IMR-90 (cell line): ENCODE results near the gene ALKBH5. TPM values are rescaled to one million over a fixed set of nuclear protein-coding genes. Genes with fewer than 3 reads are reported as not detected.

Experiments
- ATAC-seq: fragments of 200-7000 bp; cut with Tn5 transposase; 2 replicates; pipeline ENCODE4 v1.9.1; 2020; ENCODE audit warnings: low read depth, mild to moderate bottlenecking, moderate library complexity
- BruUV-seq: library from RNA; stranded (reverse); fragments of 400-500 nt; replicated peaks from 2 replicates; lab custom pipeline; 2021; lab: Mats Ljungman, UMichigan
- CTCF ChIA-PET: fragments of 300-600 bp; formaldehyde crosslinking; extraction: SDS; loops from one replicate; lab custom pipeline; 2021; ENCODE audit warnings: antibody characterized with exemption; lab: Yijun Ruan, JAX
- POLR2A ChIA-PET: fragments of 300-600 bp; sonication (Branson Sonifier 250); formaldehyde crosslinking; loops from one replicate; lab custom pipeline; 2022; ENCODE audit warnings: antibody characterized with exemption; ENCODE audit not compliant: unreplicated experiment; lab: Charles Lee
- DNase-seq: peaks from one replicate; pipeline ENCODE4 v3.0.0; 2013
- H2AFZ ChIP-seq: replicated peaks from 2 replicates; pipeline ENCODE3; 2013; ENCODE audit warnings: low read length, mild to moderate bottlenecking; ENCODE audit not compliant: poor library complexity
- H2AK5ac ChIP-seq: 2 replicates; pipeline ENCODE4 v1.6.1; 2013; ENCODE audit warnings: low read depth, low read length, inconsistent platforms
- H2AK9ac ChIP-seq: replicated peaks from 2 replicates; pipeline ENCODE3; 2013; ENCODE audit warnings: mild to moderate bottlenecking, low read depth, low read length, moderate library complexity; ENCODE audit not compliant: poor library complexity
- H2BK120ac ChIP-seq: 2 replicates; pipeline ENCODE4 v1.6.1; 2013; ENCODE audit warnings: low read depth, low read length, inconsistent platforms
- H2BK15ac ChIP-seq: 3 replicates; pipeline ENCODE4 v1.6.1; 2013; ENCODE audit warnings: low read depth, low read length, inconsistent platforms
- H2BK20ac ChIP-seq: 2 replicates; pipeline ENCODE4 v1.6.1; 2013; ENCODE audit warnings: low read depth, mild to moderate bottlenecking, inconsistent platforms, low read length, moderate library complexity
- H2BK5ac ChIP-seq: 2 replicates; pipeline ENCODE4 v1.6.1; 2013; ENCODE audit warnings: mild to moderate bottlenecking, low read depth, low read length, inconsistent platforms; ENCODE audit not compliant: poor library complexity, severe bottlenecking
- H3K14ac ChIP-seq: replicated peaks from 2 replicates; pipeline ENCODE4 v1.6.1; 2013; ENCODE audit warnings: low read depth, low read length, inconsistent platforms
- H3K18ac ChIP-seq: 2 replicates; pipeline ENCODE4 v1.6.1; 2013; ENCODE audit warnings: low read depth, low read length, control low read depth
- H3K23ac ChIP-seq: 2 replicates; pipeline ENCODE4 v1.6.1; 2013; ENCODE audit warnings: low read depth, low read length, inconsistent platforms
- H3K27ac ChIP-seq: 2 replicates; pipeline ENCODE4 v1.5.1; 2013; ENCODE audit warnings: mild to moderate bottlenecking, control low read depth, low read length; ENCODE audit not compliant: insufficient read depth
- H3K27me3 ChIP-seq: 2 replicates; pipeline ENCODE4 v1.6.1; 2013; ENCODE audit warnings: low read length; ENCODE audit not compliant: control insufficient read depth, insufficient read depth
- H3K36me3 ChIP-seq: 2 replicates; pipeline ENCODE4 v1.6.1; 2013; ENCODE audit warnings: low read length, mixed read lengths; ENCODE audit not compliant: control insufficient read depth, insufficient read depth
- H3K4ac ChIP-seq: 2 replicates; pipeline ENCODE4 v1.6.1; 2013; ENCODE audit warnings: low read depth, low read length, inconsistent platforms
- H3K4me1 ChIP-seq: 2 replicates; pipeline ENCODE4 v1.6.1; 2013; ENCODE audit warnings: low read length, mixed read lengths; ENCODE audit not compliant: control insufficient read depth, insufficient read depth
- H3K4me2 ChIP-seq: 2 replicates; pipeline ENCODE4 v1.6.1; 2013; ENCODE audit warnings: low read depth, mild to moderate bottlenecking, control low read depth, low read length, moderate library complexity
- H3K4me3 ChIP-seq: 2 replicates; pipeline ENCODE4 v1.5.1; 2013; ENCODE audit warnings: low read depth, mild to moderate bottlenecking, control low read depth, low read length, moderate library complexity; ENCODE audit not compliant: insufficient read depth
- H3K56ac ChIP-seq: 2 replicates; pipeline ENCODE4 v1.6.1; 2013; ENCODE audit warnings: low read length, inconsistent platforms; ENCODE audit not compliant: insufficient read depth; ENCODE audit errors: extremely low read depth
- H3K79me1 ChIP-seq, 2 experiments: 2 replicates each; pipeline ENCODE4 v1.6.1; 2013; ENCODE audit warnings: low read length in 2 of 2, inconsistent platforms in 1 of 2, low read depth in 1 of 2
- H3K9ac ChIP-seq: 2 replicates; pipeline ENCODE4 v1.6.1; 2013; ENCODE audit warnings: low read depth, low read length, control low read depth
- H3K9me1 ChIP-seq: 2 replicates; pipeline ENCODE4 v1.6.1; 2013; ENCODE audit warnings: low read length, inconsistent platforms; ENCODE audit not compliant: insufficient read depth
- H3K9me3 ChIP-seq: 2 replicates; pipeline ENCODE4 v1.6.1; 2013; ENCODE audit warnings: low read length; ENCODE audit not compliant: control insufficient read depth, insufficient read depth
- H4K20me1 ChIP-seq: 2 replicates; pipeline ENCODE4 v1.6.1; 2013; ENCODE audit warnings: low read length, inconsistent platforms; ENCODE audit not compliant: insufficient read depth
- H4K5ac ChIP-seq: 2 replicates; pipeline ENCODE4 v1.6.1; 2013; ENCODE audit warnings: mild to moderate bottlenecking, low read depth, low read length, control low read depth
- H4K8ac ChIP-seq, 2 experiments: 2 replicates each; pipeline ENCODE4 v1.6.1; 2013; ENCODE audit warnings: low read depth in 2 of 2, low read length in 2 of 2, control low read depth in 1 of 2, inconsistent platforms in 1 of 2
- H4K91ac ChIP-seq: 2 replicates; pipeline ENCODE4 v1.6.1; 2013; ENCODE audit warnings: low read depth, low read length, inconsistent platforms; ENCODE audit not compliant: insufficient read depth
- CTCF ChIP-seq: conservative IDR thresholded peaks from 2 replicates; pipeline ENCODE4 v1.5.1; 2012; ENCODE audit warnings: mild to moderate bottlenecking, low read depth, low read length, improper control_type of control experiment
- ELK1 ChIP-seq: fragments of 150-350 bp; IDR thresholded peaks from 2 replicates; pipeline ENCODE4 v1.6.1; 2016; ENCODE audit warnings: low read depth, mild to moderate bottlenecking, low read length, moderate library complexity, borderline replicate concordance
- NFE2L2 ChIP-seq: fragments of 150-350 bp; IDR thresholded peaks from 2 replicates; pipeline ENCODE4 v1.6.1; 2016; ENCODE audit warnings: low read depth, mild to moderate bottlenecking, low read length
- RAD21 ChIP-seq: IDR thresholded peaks from 2 replicates; pipeline ENCODE4 v1.6.1; 2012; ENCODE audit warnings: low read length, improper control_type of control experiment
- RCOR1 ChIP-seq: IDR thresholded peaks from 2 replicates; pipeline ENCODE4 v1.6.1; 2012; ENCODE audit warnings: mild to moderate bottlenecking, low read length, improper control_type of control experiment; ENCODE audit not compliant: insufficient replicate concordance
- SMC3 ChIP-seq: fragments of 150-350 bp; IDR thresholded peaks from 2 replicates; pipeline ENCODE4 v1.6.1; 2016; ENCODE audit warnings: low read depth, mild to moderate bottlenecking, antibody characterized with exemption, low read length, moderate library complexity
- WGBS, 2 experiments: methylation state at CpG; one replicate each; pipeline versions ENCODE4 v1.1.5 to v1.1.7; 2013; ENCODE audit warnings: missing lambda C conversion rate in 2 of 2; ENCODE audit not compliant: insufficient read length in 1 of 2; ENCODE audit errors: extremely low coverage in 2 of 2; 5-methylcytosine and 5-hydroxymethylcytosine counted together
- dilution Hi-C: fragments of 300-500 bp; cut with HindIII; formaldehyde crosslinking; loops from one replicate; pipeline ENCODE4 v1.14.3; 2018; ENCODE audit warnings: low sequenced_read_pairs; ENCODE audit not compliant: unreplicated experiment
- in situ Hi-C: fragments of 300-500 bp; cut with MboI; formaldehyde crosslinking; loops from 3 replicates; pipeline ENCODE4 v1.14.3; 2019; ENCODE audit warnings: low sequenced_read_pairs, inconsistent platforms, mixed read lengths
- intact Hi-C: fragments of 100-400 bp; cut with micrococcal nuclease; formaldehyde crosslinking; loops from 2 replicates; pipeline ENCODE4 v1.10.0; 2022
- polyA plus RNA-seq, 3 experiments: library from polyadenylated mRNA; depleted of rRNA; stranded (reverse); fragments of >200 nt; gene quantifications; 2 replicates each; pipeline ENCODE4 v1.2.3, GENCODE V29; 2012; ENCODE audit warnings: low replicate concordance in 1 of 3
- total RNA-seq: library from RNA; depleted of rRNA; stranded (reverse); fragments of >200 nt; gene quantifications from 2 replicates; pipeline ENCODE4 v1.2.3, GENCODE V29; 2012

Gene ALKBH5
- total and polyA plus RNA-seq, 2 of the 4 experiments (the other 2 are of a cell fraction) = 57.6 to 79.6 TPM

GRCh38 chr17:18248300-18248731, 64.7 kb downstream of the ALKBH5 start:
- H2AK9ac ChIP-seq = no peak overlapping the region
- no peaks in the 10 kb centered on the region for H3K4me1 ChIP-seq
- dilution Hi-C loops = no loop called here
- no peak overlapping the region for H2AK5ac ChIP-seq
- no peaks in the 10 kb centered on the region for H3K9me3 ChIP-seq
- no peak overlapping the region for H3K4ac ChIP-seq
- H3K9ac ChIP-seq = no peak overlapping the region
- peaks cover 34% of the 10 kb centered on the region for H4K20me1 ChIP-seq
- WGBS, 2 experiments = 51% methylated on average over 3 of the region's 9 CpGs; no CpG with 5 or more reads in 1 of the 2 experiments
- H3K27ac ChIP-seq = no peak overlapping the region
- ATAC-seq (peak; percentile 84), DNase-seq (peak; percentile 71)
- H4K91ac ChIP-seq = no peak overlapping the region
- H2BK15ac ChIP-seq = no peak overlapping the region
- ChIA-PET CTCF (interaction anchor here (0.6 to 1.0 kb wide), 2 partner anchors 12 to 17 kb away, joined by 3 to 4 read pairs; no protein-coding TSS in a partner anchor), POLR2A (no interaction called here)
- H3K9me1 ChIP-seq = peaks cover 3% of the 10 kb centered on the region
- H4K8ac ChIP-seq = no peak overlapping the region
- H2BK5ac ChIP-seq = no peak overlapping the region
- H4K5ac ChIP-seq = no peak overlapping the region
- in situ Hi-C loops = no loop called here
- no peak overlapping the region for H3K14ac ChIP-seq
- H2BK120ac ChIP-seq = no peak overlapping the region
- no peak overlapping the region for H2AFZ ChIP-seq
- peaks cover 3 to 30% of the 10 kb centered on the region in 2 experiments; a peak in 2 of 4 replicates for H3K79me1 ChIP-seq
- no TSS peak for BruUV-seq
- TF ChIP-seq SMC3 (peak; percentile 60), NFE2L2 (no peak), RAD21 (peak; percentile 78), RCOR1 (no peak), ELK1 (no peak), CTCF (peak; percentile 66)
- no peak overlapping the region for H3K23ac ChIP-seq
- H3K18ac ChIP-seq = no peak overlapping the region
- H3K27me3 ChIP-seq = no peaks in the 10 kb centered on the region
- H3K4me2 ChIP-seq = no peak overlapping the region
- intact Hi-C loops = no loop called here
- H3K4me3 ChIP-seq = no peak overlapping the region
- H2BK20ac ChIP-seq = no peak overlapping the region
- H3K36me3 ChIP-seq = peaks cover 84% of the 10 kb centered on the region
- H3K56ac ChIP-seq = no peak overlapping the region
